Duodenal mucosa (tissue), 2 donors: ENCODE data around the gene CHRNB2.

Source experiments
- H3K27ac ChIP-seq: one replicate; pipeline ENCODE4 v1.7.0; 2013; ENCODE audit warnings: low read depth, low read length
- H3K27me3 ChIP-seq, 2 donors: one replicate each; pipeline ENCODE4 v1.7.0; 2013; ENCODE audit warnings: low read length in 2 of 2, control low read depth in 1 of 2; ENCODE audit not compliant: insufficient read depth in 2 of 2, control insufficient read depth in 1 of 2
- H3K36me3 ChIP-seq, 2 donors: one replicate each; pipeline ENCODE4 v1.7.0; 2013; ENCODE audit warnings: low read length in 2 of 2, control low read depth in 1 of 2; ENCODE audit not compliant: insufficient read depth in 2 of 2, control insufficient read depth in 1 of 2
- H3K4me1 ChIP-seq, 2 donors: one replicate each; pipeline ENCODE4 v1.7.0; 2013; ENCODE audit warnings: low read length in 2 of 2, control low read depth in 1 of 2; ENCODE audit not compliant: insufficient read depth in 2 of 2, control insufficient read depth in 1 of 2
- H3K4me3 ChIP-seq, 2 donors: one replicate each; pipeline ENCODE4 v1.7.0; 2013; ENCODE audit warnings: low read length in 2 of 2, low read depth in 1 of 2
- H3K9ac ChIP-seq, 2 donors: one replicate each; pipeline ENCODE4 v1.7.0; 2013; ENCODE audit warnings: low read length in 2 of 2, low read depth in 1 of 2
- H3K9me3 ChIP-seq, 2 donors: one replicate each; pipeline ENCODE4 v1.7.0; 2013; ENCODE audit warnings: low read length in 2 of 2, control low read depth in 1 of 2; ENCODE audit not compliant: control insufficient read depth in 1 of 2

Gene CHRNB2

DNA sequence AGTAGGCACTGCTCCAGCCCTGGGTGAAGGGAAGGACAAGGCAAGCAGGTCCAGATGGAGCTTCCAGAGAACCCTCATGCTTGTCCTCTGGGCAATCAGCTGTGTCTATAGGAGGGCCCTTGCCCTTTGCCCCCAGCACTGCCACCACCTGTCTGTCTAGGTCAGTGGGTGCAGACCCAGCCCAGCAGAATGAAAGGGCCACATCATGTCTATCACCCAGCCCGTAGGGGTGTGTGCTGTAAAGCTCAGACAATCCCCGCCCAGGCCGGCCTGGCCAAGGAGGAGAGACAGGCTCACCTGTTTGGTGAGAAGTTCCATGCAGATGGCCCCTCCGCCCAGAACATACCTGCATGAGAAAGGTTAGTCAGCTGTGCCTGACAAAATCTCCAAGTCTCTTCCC lies 16.1 kb upstream of the CHRNB2 start:
- Histone ChIP-seq H3K9ac (no peak overlapping the region), H3K36me3 (peaks cover 62 to 72% of the 10 kb centered on the region in 2 donors)

DNA sequence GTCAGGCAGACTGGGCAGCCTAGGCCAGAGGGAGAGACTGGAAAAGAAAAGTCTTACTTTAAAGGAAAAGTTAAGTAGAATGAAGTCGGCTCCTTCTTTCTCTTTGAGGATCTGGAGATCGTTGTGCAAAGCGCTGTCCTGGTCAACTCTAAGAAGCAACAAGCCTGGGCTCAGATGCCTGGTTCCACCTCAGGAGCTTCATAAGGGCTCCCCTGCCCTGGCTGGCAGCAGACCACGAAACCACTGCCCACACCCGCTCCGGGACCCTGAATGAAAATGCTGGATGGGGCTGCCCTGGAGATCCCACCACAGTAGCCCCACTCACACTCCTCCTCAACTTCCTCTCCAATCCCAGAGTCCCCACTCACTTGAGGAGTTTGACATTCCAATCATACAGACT lies 15.5 kb upstream of the CHRNB2 start:
- Histone ChIP-seq H3K27ac (no peak overlapping the region), H3K27me3 (no peaks in the 10 kb centered on the region), H3K9me3 (no peaks in the 10 kb centered on the region), H3K4me1 (peaks cover 39 to 41% of the 10 kb centered on the region in 2 donors), H3K36me3 (peaks cover 62 to 72% of the 10 kb centered on the region in 2 donors), H3K9ac (no peak overlapping the region), H3K4me3 (no peak overlapping the region)

More for the DNA sequence above, 16.1 kb upstream of the CHRNB2 start:
- Histone ChIP-seq H3K4me1 (peaks cover 34 to 41% of the 10 kb centered on the region in 2 donors), H3K27me3 (no peaks in the 10 kb centered on the region), H3K4me3 (no peak overlapping the region), H3K27ac (no peak overlapping the region), H3K9me3 (no peaks in the 10 kb centered on the region)

DNA sequence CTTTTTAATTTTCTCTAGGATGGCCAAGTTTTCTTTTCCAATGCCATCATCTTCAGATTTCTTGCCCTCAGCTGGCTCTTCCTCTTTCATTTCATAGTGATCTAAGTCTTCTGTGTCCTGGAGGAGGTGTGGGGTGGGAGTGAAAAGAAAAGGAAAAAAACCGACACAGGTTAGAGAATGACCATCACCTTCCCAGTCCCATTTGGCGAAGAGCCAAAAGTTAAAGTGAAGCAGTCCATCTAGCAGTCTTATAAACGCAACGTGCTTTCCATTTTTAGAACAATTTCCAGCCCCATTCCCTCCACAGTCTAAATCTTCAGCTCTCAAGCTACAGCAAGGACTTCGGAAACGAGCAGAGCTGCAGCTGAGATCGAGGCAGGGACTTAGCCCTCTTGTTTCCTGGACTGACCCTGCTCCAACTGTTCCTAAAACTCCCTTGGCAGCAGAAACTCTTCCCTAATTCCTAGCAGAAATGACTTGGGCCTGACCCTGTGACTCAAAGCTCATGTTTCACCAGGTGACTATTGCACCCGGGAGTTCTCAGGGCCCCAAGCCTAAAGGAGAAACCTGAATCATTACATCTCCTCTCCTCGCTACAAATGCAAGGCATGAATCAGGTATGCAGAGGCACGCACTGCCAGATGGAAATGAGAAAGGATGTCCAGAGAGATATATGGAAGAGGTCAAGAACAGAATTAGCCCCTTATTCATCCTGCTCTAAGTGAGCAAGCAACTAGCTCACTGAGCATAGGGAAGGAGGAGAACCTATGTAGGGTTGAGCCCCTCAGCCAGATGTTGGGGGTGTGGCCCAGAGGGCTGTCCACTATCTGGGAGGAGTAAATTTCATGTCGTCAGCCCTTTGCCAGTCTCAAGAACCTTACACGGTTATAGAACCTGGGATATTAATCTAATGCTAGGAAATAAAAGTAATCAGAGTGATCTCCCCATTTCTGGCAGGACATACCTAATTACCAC lies 14.2 kb upstream of the CHRNB2 start:
- H3K36me3 ChIP-seq = peaks cover 62 to 72% of the 10 kb centered on the region in 2 donors
- H3K27me3 ChIP-seq = no peaks in the 10 kb centered on the region
- H3K9ac ChIP-seq = no peak overlapping the region
- H3K27ac ChIP-seq = no peak overlapping the region
- H3K9me3 ChIP-seq = no peaks in the 10 kb centered on the region
- H3K4me1 ChIP-seq = peaks cover 35 to 36% of the 10 kb centered on the region in 2 donors
- H3K4me3 ChIP-seq = no peak overlapping the region

DNA sequence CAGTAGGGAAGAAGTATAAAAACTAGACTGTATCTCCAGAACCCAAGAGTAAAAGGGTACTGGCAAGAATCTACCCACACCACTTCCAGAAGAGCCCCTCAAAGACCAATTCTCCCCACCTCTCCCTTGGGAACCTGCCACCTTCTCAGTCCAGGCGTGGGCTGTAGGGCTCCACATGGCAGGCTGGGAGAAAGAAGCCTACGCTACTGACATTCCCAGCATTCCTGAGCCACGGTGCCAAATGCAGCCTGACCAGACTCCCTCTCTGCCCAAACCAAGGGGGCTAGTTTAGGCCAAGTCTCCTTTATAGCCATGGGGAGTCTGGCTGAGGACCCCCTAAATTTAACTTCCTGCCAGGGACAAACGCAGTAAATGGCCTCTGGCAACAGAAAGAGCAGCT lies 11.2 kb upstream of the CHRNB2 start:
- H3K9ac ChIP-seq = peak overlapping the region; percentile 68 to 69
- no peak overlapping the region for H3K27ac ChIP-seq
- H3K4me3 ChIP-seq = peak overlapping the region; percentile 85 to 89
- peaks cover 39 to 46% of the 10 kb centered on the region in 2 donors for H3K36me3 ChIP-seq
- H3K27me3 ChIP-seq = no peaks in the 10 kb centered on the region
- H3K4me1 ChIP-seq = peaks cover 21 to 34% of the 10 kb centered on the region in 2 donors
- H3K9me3 ChIP-seq = no peaks in the 10 kb centered on the region

DNA sequence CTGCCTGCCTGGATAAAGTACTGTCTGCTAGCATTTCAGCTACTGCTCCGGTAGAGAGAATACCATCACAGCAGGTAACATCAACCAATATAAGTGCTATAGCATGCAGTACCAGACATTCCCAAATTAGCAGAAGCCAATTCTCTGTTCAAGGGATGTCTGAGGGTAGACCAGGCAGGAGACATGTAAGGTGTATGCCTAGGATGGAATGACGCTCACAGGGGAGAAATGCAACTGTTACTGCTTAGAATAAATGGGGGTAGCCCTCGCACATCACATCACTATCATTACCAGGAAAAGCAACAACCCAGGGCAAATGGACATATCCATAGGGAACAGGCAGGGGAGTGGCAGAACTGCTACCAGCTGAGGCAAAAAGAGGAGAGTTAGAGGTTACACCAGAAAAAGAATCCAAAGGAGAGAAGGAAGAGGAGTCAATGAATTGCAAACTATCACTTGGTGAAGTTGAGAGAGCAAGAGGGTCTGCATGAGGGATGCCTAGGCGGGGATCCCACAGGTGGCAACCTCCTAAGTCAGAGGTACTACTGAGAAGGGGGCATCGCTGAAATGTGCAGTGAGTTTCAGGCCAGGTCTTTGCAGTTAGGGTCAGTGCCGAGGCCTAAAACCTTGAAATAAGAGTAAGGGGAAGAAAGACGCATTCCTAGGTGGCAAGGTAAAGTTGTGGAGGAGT lies 10.2 kb upstream of the CHRNB2 start:
- peak overlapping the region; percentile 85 to 89 for H3K4me3 ChIP-seq
- H3K36me3 ChIP-seq = peaks cover 29 to 36% of the 10 kb centered on the region in 2 donors
- H3K4me1 ChIP-seq = peaks cover 20 to 28% of the 10 kb centered on the region in 2 donors
- H3K27me3 ChIP-seq = no peaks in the 10 kb centered on the region
- H3K27ac ChIP-seq = no peak overlapping the region
- no peaks in the 10 kb centered on the region for H3K9me3 ChIP-seq
- H3K9ac ChIP-seq = peak overlapping the region; percentile 68 to 69

DNA sequence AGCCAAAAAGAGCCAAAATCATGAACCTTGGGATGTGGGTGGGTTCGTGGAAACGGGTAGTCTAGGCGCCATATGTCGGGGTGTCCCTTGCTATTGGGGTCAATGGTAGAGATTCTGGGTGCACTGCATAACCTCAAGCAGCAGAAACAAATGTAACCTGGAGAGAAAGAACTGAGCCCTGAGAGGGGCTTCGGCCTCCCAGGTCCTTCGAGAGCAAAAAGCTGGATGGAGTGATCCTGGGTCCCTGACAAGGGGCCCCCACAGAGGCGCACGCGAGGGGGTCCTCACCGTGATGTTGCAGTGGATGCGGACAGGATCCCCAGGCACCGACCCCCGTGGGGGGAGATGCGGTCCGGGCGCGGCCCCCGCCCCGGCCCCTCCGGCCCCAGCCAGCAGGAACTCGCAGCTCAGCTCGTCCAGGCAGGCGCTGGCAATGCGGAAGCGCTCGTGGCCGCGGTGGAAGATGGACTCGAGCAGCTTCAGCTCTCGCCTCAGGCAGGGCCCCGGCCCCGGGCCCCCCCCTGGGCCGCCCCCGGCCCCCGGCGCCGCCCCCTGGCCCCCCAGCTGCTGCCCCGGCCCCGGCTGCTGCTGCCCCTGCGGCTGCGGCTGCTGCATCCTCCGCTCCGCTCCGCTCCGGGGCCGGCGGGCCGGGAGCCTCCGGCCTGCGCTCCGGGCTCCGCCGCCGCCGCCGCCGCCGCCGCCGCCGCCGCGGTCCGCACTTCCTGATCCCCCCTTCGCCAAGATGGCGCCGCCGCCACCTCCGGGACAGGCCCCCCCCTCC lies 9.4 kb upstream of the CHRNB2 start, which contains the start of gene UBE2Q1:
UBE2Q1 (minus strand) TSS at position 724 of the 781 bp plus-strand sequence; CDS start at position 615, 109 bp downstream.
- Histone ChIP-seq H3K27ac (peak within 1 kb of the TSS; percentile 78), H3K36me3 (peaks cover 22 to 28% of the 10 kb centered on the region in 2 donors), H3K9me3 (no peaks in the 10 kb centered on the region), H3K9ac (peak within 1 kb of the TSS; percentile 81 to 84), H3K4me1 (peaks cover 20 to 28% of the 10 kb centered on the region in 2 donors), H3K4me3 (peak within 1 kb of the TSS; percentile 91), H3K27me3 (no peaks in the 10 kb centered on the region)

DNA sequence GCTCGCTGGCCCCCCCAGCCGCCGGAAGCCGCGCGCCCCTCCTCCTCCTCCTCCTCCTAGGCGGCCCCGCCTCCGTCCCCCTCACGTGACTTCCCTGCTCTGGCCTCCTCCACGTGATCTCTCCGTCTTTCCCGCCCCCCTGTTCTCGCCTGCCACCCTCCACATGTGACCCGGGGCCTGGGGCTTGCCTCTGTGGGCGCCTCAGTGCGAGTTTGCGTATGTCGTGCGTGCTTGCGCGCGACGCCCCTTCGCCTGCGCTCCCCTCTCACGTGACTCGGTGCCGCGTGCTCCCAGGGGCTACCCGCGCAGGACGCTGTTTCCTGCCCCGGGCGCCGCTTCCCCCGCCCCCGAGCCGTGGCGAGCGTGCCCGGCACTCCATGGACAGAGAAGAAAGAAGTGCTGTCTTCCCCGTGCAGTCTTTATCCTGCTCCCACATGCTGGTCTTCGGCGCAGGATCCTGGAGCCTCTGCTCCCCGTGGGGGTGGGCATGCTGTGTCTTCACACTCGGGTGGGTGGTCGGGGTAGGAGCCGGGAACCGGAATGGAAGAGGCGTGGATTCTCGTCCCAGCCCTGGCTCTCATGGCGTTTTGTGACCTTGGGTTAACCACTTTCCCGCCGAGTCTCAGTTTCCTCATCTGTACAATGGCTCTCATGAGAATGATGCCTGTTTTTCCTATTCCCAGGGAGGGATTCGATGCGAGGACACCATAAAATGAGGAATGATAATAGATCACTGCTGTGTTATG lies 8.7 kb upstream of the CHRNB2 start:
- H3K27ac ChIP-seq = peak overlapping the region; percentile 78
- peaks cover 20 to 28% of the 10 kb centered on the region in 2 donors for H3K4me1 ChIP-seq
- no peaks in the 10 kb centered on the region for H3K9me3 ChIP-seq
- H3K4me3 ChIP-seq = peak overlapping the region; percentile 91
- peaks cover 17 to 21% of the 10 kb centered on the region in 2 donors for H3K36me3 ChIP-seq
- peak overlapping the region; percentile 81 to 84 for H3K9ac ChIP-seq
- H3K27me3 ChIP-seq = no peaks in the 10 kb centered on the region

DNA sequence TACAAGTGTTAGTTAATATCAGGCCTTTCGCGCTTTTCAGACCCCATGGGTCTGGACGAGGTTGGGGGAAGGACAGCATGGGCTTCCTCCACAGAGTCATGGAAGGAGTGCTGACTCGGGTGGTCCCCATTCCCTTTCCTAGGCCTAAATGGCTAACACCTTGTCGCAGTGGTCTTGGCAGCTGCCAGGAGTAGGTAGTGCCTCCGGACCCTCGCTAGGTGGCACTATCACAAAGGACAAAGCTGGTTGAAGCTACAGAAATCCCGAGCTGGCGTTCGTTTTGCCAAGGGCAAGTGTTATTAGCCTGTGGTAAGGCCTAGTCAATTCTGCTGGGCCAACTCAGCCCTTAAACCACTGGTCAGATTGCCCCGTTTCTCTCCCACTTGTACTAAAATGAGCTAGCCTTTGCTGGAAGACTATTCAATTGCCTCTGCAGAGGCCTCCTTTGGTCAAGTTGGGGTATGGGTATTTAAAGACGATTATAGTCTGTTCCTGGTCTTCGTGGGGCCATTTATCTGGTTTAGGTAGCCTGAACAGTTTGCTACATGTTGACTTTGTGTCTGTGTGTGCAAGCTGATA lies 8.0 kb upstream of the CHRNB2 start:
- Histone ChIP-seq H3K4me1 (peaks cover 20 to 28% of the 10 kb centered on the region in 2 donors), H3K36me3 (peaks cover 13 to 14% of the 10 kb centered on the region in 2 donors), H3K27ac (peak overlapping the region; percentile 78), H3K27me3 (no peaks in the 10 kb centered on the region), H3K9me3 (no peaks in the 10 kb centered on the region), H3K9ac (peak overlapping the region; percentile 81 to 84), H3K4me3 (peak overlapping the region; percentile 91)

DNA sequence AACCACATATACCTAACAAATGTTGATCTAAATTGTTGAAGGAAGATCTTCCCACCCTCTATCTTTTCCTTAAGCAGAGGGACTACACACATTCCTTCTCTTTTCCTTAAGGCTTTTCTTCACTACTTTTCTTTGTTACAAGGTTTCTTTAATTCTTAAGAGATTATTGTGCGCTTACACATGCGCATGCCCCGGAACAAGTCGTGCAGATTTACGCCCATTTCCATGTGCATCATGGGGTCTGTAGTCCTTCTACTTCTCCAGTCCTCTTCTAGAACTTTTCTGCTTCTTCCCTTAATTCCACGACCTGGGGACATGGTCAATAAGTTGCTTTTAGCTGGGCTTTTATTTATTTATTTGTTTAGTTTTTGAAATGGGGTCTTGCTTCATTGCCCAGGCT lies 1.7 kb upstream of the CHRNB2 start:
- Histone ChIP-seq H3K27me3 (peaks cover 13 to 17% of the 10 kb centered on the region in 2 donors), H3K4me3 (no peak overlapping the region), H3K9me3 (no peaks in the 10 kb centered on the region), H3K36me3 (no peaks in the 10 kb centered on the region), H3K9ac (no peak overlapping the region), H3K27ac (no peak overlapping the region), H3K4me1 (peaks cover 5 to 9% of the 10 kb centered on the region in 2 donors)
